Thoracic aorta (tissue), 2 donors: ENCODE results near the gene GMNN. TPM values are rescaled to one million over a fixed set of nuclear protein-coding genes. Genes with fewer than 3 reads are reported as not detected.

Experiments
- ATAC-seq: fragments of 150-250 bp; one replicate; pipeline ENCODE4 v1.8.0; 2017; ENCODE audit warnings: low read depth; ENCODE audit not compliant: insufficient number of reproducible peaks, low FRiP score
- DNase-seq: peaks from one replicate; pipeline ENCODE4 v3.0.0-alpha.2; 2020; ENCODE audit warnings: low spot score
- H3K27ac ChIP-seq, 2 donors: fragments of 200-600 bp; sonication (generic); 1 replicate in 1 of 2; 2 replicates in 1 of 2; pipeline ENCODE4 v1.5.1; 2016; ENCODE audit warnings: mild to moderate bottlenecking in 2 of 2, moderate library complexity in 2 of 2
- H3K27me3 ChIP-seq: fragments of 200-600 bp; sonication (generic); replicated peaks from 2 replicates; pipeline ENCODE4 v1.6.0; 2016; ENCODE audit warnings: mild to moderate bottlenecking; ENCODE audit not compliant: insufficient read depth
- H3K36me3 ChIP-seq: fragments of 200-600 bp; sonication (generic); one replicate; pipeline ENCODE4 v1.5.1; 2016
- H3K4me1 ChIP-seq, 2 donors: fragments of 200-600 bp; sonication (generic); 1 replicate in 1 of 2; 2 replicates in 1 of 2; pipeline versions ENCODE4 v1.5.1 to v1.6.0; 2016; ENCODE audit warnings: low read depth in 2 of 2, mild to moderate bottlenecking in 1 of 2; ENCODE audit not compliant: control insufficient read depth in 1 of 2
- H3K4me3 ChIP-seq: fragments of 200-600 bp; sonication (generic); 2 replicates; pipeline ENCODE4 v1.5.1; 2016; ENCODE audit warnings: mild to moderate bottlenecking
- H3K9me3 ChIP-seq: fragments of 200-600 bp; sonication (generic); 2 replicates; pipeline ENCODE4 v1.5.1; 2016
- total RNA-seq, 2 donors: library from RNA; depleted of rRNA; stranded (reverse); fragments of >200 nt; gene quantifications; one replicate each; pipeline versions ENCODE4 v1.1.0 to v1.2.3, GENCODE V29; 2016
- TF ChIP-seq, protein P1 (sequence below): fragments of 200-600 bp; sonication (generic); IDR thresholded peaks from one replicate; pipeline ENCODE4 v1.5.1; 2019; ENCODE audit warnings: antibody characterized with exemption

Gene GMNN
- total RNA-seq, 2 donors from 2014 or later: 5.4 to 6.8 TPM

DNA sequence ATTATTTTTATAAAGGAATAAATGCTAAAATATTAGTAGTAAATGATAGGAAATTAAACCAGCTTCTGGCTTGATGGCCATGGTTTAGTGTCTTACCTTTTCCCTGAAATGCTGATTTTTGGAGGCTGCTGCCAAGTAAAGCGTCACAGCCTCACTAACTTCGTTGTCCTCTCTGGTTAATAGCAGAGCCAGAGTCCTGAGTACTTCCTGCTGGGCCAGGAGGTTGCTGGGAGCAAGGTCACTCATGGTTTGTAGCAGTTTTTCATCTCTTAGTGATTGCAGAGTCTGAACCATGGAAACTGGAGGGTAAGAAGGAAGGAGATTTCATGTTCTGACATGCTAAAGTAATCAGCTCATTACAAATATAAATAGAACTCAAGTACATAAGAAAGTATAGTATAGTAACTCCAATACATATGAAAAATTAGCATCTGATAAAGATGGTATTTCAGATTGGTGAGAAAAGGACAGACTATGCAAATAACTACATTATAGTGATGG lies 50.4 kb downstream of the GMNN start:
- Histone ChIP-seq H3K27ac (no peak overlapping the region), H3K4me1 (no peaks in the 10 kb centered on the region), H3K9me3 (no peaks in the 10 kb centered on the region), H3K4me3 (no peak overlapping the region), H3K27me3 (no peaks in the 10 kb centered on the region), H3K36me3 (no peaks in the 10 kb centered on the region)
- TF ChIP-seq, protein P1, sequence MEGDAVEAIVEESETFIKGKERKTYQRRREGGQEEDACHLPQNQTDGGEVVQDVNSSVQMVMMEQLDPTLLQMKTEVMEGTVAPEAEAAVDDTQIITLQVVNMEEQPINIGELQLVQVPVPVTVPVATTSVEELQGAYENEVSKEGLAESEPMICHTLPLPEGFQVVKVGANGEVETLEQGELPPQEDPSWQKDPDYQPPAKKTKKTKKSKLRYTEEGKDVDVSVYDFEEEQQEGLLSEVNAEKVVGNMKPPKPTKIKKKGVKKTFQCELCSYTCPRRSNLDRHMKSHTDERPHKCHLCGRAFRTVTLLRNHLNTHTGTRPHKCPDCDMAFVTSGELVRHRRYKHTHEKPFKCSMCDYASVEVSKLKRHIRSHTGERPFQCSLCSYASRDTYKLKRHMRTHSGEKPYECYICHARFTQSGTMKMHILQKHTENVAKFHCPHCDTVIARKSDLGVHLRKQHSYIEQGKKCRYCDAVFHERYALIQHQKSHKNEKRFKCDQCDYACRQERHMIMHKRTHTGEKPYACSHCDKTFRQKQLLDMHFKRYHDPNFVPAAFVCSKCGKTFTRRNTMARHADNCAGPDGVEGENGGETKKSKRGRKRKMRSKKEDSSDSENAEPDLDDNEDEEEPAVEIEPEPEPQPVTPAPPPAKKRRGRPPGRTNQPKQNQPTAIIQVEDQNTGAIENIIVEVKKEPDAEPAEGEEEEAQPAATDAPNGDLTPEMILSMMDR: no peak
- ATAC-seq: no peak
- no peak for DNase-seq

DNA sequence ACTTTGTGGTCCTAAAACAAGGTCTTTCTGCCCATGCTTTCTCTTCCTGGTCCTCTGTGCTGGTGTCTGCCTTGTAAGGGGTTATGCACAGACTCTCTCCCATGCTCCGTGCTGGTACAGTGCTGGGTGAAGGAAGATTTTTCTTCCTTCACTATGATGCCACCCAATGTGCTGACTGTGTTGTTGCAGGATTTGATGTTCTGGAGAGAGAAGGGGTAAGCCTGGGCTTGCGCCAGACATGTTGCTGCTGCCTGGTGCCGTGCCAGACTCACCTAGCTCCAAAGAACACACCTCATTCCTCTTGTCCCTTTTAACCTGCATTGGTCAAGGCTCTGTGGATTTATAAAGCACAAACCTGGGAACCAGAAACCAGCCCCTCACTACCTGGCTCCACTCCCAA lies 52.4 kb downstream of the GMNN start:
- TF ChIP-seq, protein P1: no peak
- no peak for ATAC-seq

DNA sequence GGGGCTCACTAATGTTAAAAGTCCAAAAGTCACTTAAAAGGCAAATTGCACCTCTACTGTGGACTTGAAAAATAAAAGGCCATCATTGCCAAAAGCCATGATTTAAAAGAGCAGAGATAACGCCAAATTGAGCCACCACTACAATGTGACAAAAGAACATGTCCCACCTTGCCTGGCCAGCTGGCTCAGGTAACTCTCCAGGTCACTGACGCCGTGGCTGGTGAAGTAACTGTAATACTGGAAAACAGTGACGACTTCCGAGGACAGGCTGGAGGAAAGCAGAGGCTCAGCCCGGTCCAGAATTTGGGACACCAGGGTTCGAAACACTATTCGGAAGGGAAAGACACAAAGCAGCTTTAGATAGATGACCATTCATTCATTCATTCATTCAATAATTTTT lies 53.2 kb downstream of the GMNN start:
- no peak for DNase-seq
- no peaks in the 10 kb centered on the region for H3K36me3 ChIP-seq
- no peaks in the 10 kb centered on the region for H3K27me3 ChIP-seq
- H3K4me1 ChIP-seq: peaks cover 0 to 9% of the 10 kb centered on the region in 2 donors
- no peaks in the 10 kb centered on the region for H3K9me3 ChIP-seq
- no peak overlapping the region for H3K27ac ChIP-seq
- TF ChIP-seq, protein P1: no peak
- no peak overlapping the region for H3K4me3 ChIP-seq
- ATAC-seq: no peak

More for the DNA sequence above, 52.4 kb downstream of the GMNN start:
- Histone ChIP-seq H3K27me3 (no peaks in the 10 kb centered on the region), H3K4me3 (no peak overlapping the region), H3K9me3 (no peaks in the 10 kb centered on the region), H3K4me1 (peaks cover 0 to 6% of the 10 kb centered on the region in 2 donors), H3K27ac (no peak overlapping the region), H3K36me3 (no peaks in the 10 kb centered on the region)
- no peak for DNase-seq

DNA sequence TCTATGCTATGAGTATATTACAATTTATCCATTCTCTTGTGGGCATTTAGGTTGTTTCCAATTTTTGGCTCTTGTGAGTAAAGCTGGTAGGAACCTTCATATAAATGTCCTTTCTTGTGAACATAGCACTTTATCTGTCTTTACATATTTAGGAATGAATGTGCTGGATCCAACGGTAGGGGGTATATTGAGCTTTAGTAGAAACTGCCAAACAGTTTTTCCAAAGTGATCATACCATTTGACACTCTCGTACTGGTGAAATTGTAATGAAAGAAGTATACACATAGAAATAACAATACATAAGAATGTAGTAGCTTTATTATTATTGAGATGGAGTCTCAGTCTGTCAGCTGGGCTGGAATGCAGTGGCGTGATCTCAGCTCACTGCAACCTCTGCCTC lies 54.9 kb downstream of the GMNN start:
- TF ChIP-seq, protein P1: no peak
- Histone ChIP-seq H3K36me3 (no peaks in the 10 kb centered on the region), H3K27me3 (no peaks in the 10 kb centered on the region), H3K9me3 (no peaks in the 10 kb centered on the region), H3K4me3 (no peak overlapping the region), H3K27ac (no peak overlapping the region), H3K4me1 (peaks cover 0 to 9% of the 10 kb centered on the region in 2 donors)
- no peak for DNase-seq
- no peak for ATAC-seq

DNA sequence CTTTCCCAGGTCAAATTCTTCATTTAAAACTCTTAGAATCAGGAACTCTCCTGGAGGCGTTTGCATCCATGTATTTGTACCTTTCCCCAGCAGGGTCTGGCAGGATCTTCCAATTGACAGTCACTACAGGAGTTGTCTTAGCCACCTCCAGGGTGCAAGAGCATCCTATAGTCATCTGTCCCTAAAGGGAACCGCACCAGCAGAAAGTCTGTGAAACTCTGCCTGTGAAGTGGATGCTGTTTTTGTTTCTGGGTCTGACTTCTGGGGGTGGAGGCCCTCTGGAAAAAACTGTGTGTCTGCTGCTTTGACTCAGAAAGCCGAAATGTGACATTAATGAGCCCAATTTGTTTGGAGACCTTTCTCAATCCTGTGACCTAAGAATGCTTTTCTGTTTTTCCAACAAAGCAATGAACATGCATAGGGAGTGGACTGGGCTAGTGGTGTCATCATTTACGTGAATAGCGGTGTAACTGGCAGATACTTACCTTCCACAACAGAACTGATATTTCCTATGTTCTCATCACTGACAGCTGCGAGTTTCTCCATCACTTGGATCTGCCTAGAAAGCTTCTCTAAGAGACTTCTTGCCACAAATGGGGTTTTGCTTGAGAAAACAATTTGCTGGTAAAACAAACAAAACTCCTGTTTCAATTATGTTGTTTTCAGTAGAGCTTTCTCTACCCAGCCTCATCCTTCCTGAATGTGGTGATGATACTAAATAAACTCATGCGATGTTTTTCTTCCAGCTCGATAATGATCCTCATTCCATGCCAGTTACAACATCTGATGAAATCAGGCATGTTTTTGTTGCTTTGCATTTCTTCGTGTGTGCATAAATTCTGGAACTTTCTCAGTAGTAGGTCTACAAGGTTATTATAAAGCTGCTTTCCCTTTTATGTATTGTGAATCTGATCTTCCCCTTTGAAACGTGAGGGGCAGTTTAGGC lies 57.3 kb downstream of the GMNN start:
- H3K4me3 ChIP-seq: no peak overlapping the region
- H3K27ac ChIP-seq: no peak overlapping the region
- H3K9me3 ChIP-seq: no peaks in the 10 kb centered on the region
- TF ChIP-seq, protein P1: no peak
- ATAC-seq: no peak
- peaks cover 0 to 22% of the 10 kb centered on the region in 2 donors for H3K4me1 ChIP-seq
- no peaks in the 10 kb centered on the region for H3K36me3 ChIP-seq
- no peak for DNase-seq
- no peaks in the 10 kb centered on the region for H3K27me3 ChIP-seq
